HepG2 (cell line): ENCODE results near the gene TP53I3. TPM values are rescaled to one million over a fixed set of nuclear protein-coding genes. Genes with fewer than 3 reads are reported as not detected.

ENCODE experiments used
- CBFB ChIP-seq: sonication (generic); formaldehyde crosslinking; IDR thresholded peaks from 2 replicates; pipeline ENCODE4 v1.4.0; 2020; ENCODE audit warnings: missing genetic modification reagents
- GZF1 ChIP-seq: sonication (generic); formaldehyde crosslinking; IDR thresholded peaks from 2 replicates; pipeline ENCODE4 v1.5.1; 2020; ENCODE audit warnings: mild to moderate bottlenecking, missing genetic modification reagents
- HIC2 ChIP-seq: sonication (generic); formaldehyde crosslinking; IDR thresholded peaks from 2 replicates; pipeline ENCODE4 v1.9.0; 2022; ENCODE audit warnings: low read depth, missing genetic modification reagents
- KAT8 ChIP-seq: IDR thresholded peaks from 2 replicates; pipeline ENCODE4 v1.6.1; 2016; ENCODE audit warnings: missing genetic modification reagents, missing compliant biosample characterization
- SP1 ChIP-seq, 2 experiments: fragments of 450-650 bp in 1 of 2; sonication (generic) in 1 of 2; formaldehyde crosslinking in 1 of 2; IDR thresholded peaks; 2 replicates each; pipeline versions ENCODE4 v1.4.0 to v1.6.1; 2016 to 2020; ENCODE audit warnings: missing genetic modification reagents in 1 of 2
- TARDBP ChIP-seq: sonication (generic); formaldehyde crosslinking; IDR thresholded peaks from 2 replicates; pipeline ENCODE4 v1.8.0; 2022; ENCODE audit warnings: mild to moderate bottlenecking, missing genetic modification reagents
- TIGD3 ChIP-seq: sonication (generic); formaldehyde crosslinking; IDR thresholded peaks from 2 replicates; pipeline ENCODE4 v1.5.1; 2020; ENCODE audit warnings: mild to moderate bottlenecking, missing genetic modification reagents, borderline replicate concordance
- ZBTB2 ChIP-seq: sonication (generic); formaldehyde crosslinking; IDR thresholded peaks from 2 replicates; pipeline ENCODE4 v1.8.0; 2022; ENCODE audit warnings: low read depth, missing genetic modification reagents
- ZBTB40 ChIP-seq, 2 experiments: fragments of 450-650 bp in 1 of 2; sonication (generic) in 1 of 2; formaldehyde crosslinking in 1 of 2; IDR thresholded peaks; 2 replicates each; pipeline versions ENCODE4 v1.6.1 to v1.8.0; 2016 to 2022; ENCODE audit warnings: antibody characterized with exemption in 1 of 2, mild to moderate bottlenecking in 1 of 2, missing genetic modification reagents in 1 of 2
- ZKSCAN8 ChIP-seq: IDR thresholded peaks from 2 replicates; pipeline ENCODE4 v1.6.1; 2016; ENCODE audit warnings: borderline replicate concordance, missing genetic modification reagents, missing compliant biosample characterization
- ZNF234 ChIP-seq: sonication (generic); formaldehyde crosslinking; conservative IDR thresholded peaks from 2 replicates; pipeline ENCODE4 v1.5.1; 2020; ENCODE audit warnings: mild to moderate bottlenecking, missing genetic modification reagents
- ZNF556 ChIP-seq: sonication (generic); formaldehyde crosslinking; IDR thresholded peaks from 2 replicates; pipeline ENCODE4 v1.4.0; 2020; ENCODE audit warnings: mild to moderate bottlenecking, missing genetic modification reagents, borderline replicate concordance
- ZNF878 ChIP-seq: sonication (generic); formaldehyde crosslinking; IDR thresholded peaks from 2 replicates; pipeline ENCODE4 v1.8.1; 2023; ENCODE audit warnings: mild to moderate bottlenecking, missing genetic modification reagents, moderate library complexity
- polyA plus RNA-seq, 8 experiments: library from polyadenylated mRNA; depleted of rRNA in 3 of 8; stranded (reverse) in 7 of 8; unstranded in 1 of 8; fragments of >200 nt; fragmentation: Illumina TruSeq in 4 of 8; extraction: Trizol in 4 of 8; gene quantifications; 2 replicates each; pipeline versions ENCODE4 v1.2.1 to v1.2.3, GENCODE V29; 2011 to 2016; ENCODE audit warnings: low read depth in 4 of 8, missing spikeins in 1 of 8, mixed read lengths in 1 of 8; ENCODE audit not compliant: insufficient read depth in 1 of 8
- total RNA-seq, 5 experiments: library from RNA; depleted of rRNA; stranded (reverse); fragments of >200 nt; fragmentation: Illumina TruSeq; extraction: Trizol; gene quantifications; 2 replicates each; pipeline ENCODE4 v1.2.3, GENCODE V29; 2016; ENCODE audit warnings: low read depth in 1 of 5

The TP53I3 gene
- total and polyA plus RNA-seq, 2 of the 13 experiments (the other 11 are each of a cell fraction or from before 2014, with no cell fraction given): 25.0 to 44.1 TPM

- TF ChIP-seq CBFB (CRISPR knock-in tag): peak; percentile 44
- TF ChIP-seq ZNF556: peak; percentile 43; the same call in 1 of the 2 replicates
- no peak for TF ChIP-seq ZBTB40 (IDR thresholded peaks at IDR 0.05)
- peak; percentile 56; the same call in 1 of the 2 replicates for TF ChIP-seq ZBTB40 (CRISPR knock-in tag; IDR thresholded peaks at IDR 0.05)
- no peak; the same call in 1 of the 2 replicates for TF ChIP-seq HIC2 (CRISPR knock-in tag)
- no peak for TF ChIP-seq GZF1 (CRISPR knock-in tag)
- TF ChIP-seq KAT8: peak; percentile 65
- peak; percentile 9; the same call in 1 of the 2 replicates for TF ChIP-seq TIGD3 (CRISPR knock-in tag)
- TF ChIP-seq SP1 (IDR thresholded peaks at IDR 0.05): no peak
- TF ChIP-seq SP1 (CRISPR knock-in tag; IDR thresholded peaks at IDR 0.05): no peak
- peak; percentile 91 for TF ChIP-seq ZBTB2 (CRISPR knock-in tag)
- TF ChIP-seq ZNF234: no peak; the same call in 1 of the 2 replicates
- TF ChIP-seq ZNF878: no peak
- 0 out of 2 replicates have a peak, but pooled peaks have one; percentile 33 for TF ChIP-seq TARDBP (CRISPR knock-in tag)
- TF ChIP-seq ZKSCAN8 (CRISPR knock-in tag): no peak
These were observed 38.7 kb upstream of the TP53I3 start, which contains the start of the genes FAM228B and PFN4 (continued) for GRCh38 chr2:24123195-24123921.
